ENCODE measurements around the gene CERK.

DNA sequence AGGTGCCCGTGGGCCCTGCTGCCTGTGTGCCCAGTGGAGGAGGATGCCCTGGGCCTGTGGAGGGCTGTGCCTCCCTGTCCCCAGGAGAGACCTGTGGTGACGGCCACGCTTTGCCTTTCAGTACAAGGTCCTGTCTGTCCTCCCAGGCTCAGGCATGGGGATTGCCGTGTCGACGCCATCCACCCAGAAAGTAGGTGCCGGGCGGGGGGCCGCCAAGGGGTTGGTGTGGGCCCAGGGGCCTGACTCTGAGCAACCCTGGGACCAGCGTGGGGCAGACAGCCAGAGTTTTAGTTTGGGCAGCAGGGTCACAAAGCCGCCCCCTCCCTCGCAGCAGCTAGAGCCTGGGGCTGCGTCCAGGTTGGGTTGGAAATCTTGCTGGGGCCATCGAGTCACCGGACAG lies 61.6 kb downstream of the CERK start:
- TF ChIP-seq POLR2AphosphoS5 (IDR thresholded peaks at IDR 0.05; ENCODE audit: borderline replicate concordance, low read depth, low read length), result no peak
- no peak for TF ChIP-seq EZH2 (IDR thresholded peaks at IDR 0.05)

Measured in SK-N-MC (cell line).